SK-N-SH (cell line): ENCODE results near the gene STK40. TPM values are rescaled to one million over a fixed set of nuclear protein-coding genes. Genes with fewer than 3 reads are reported as not detected.
A peak's percentile ranks its signal among the peaks of the same experiment; 100 is the strongest.

Experiments
- CTCF ChIA-PET: fragments of 300-600, 350-600 bp; formaldehyde crosslinking; extraction: SDS; loops from one replicate; lab custom pipeline; 2021; lab: Yijun Ruan, JAX
- POLR2A ChIA-PET: fragments of 350-600 bp; sonication (Branson Sonifier 250); formaldehyde crosslinking; extraction: SDS; loops from one replicate; lab custom pipeline; 2020; ENCODE audit warnings: antibody characterized with exemption, inconsistent platforms; lab: Yijun Ruan, JAX
- DNase-seq: peaks from one replicate; pipeline ENCODE4 v3.0.0; 2012
- H2AFZ ChIP-seq: fragments of 200-600 bp; sonication (generic); 2 replicates; pipeline ENCODE4 v1.8.1; 2016; ENCODE audit warnings: antibody characterized with exemption, mild to moderate bottlenecking, low read depth
- H3F3A ChIP-seq: fragments of 200-600 bp; sonication (generic); replicated peaks from 2 replicates; pipeline ENCODE3; 2016; ENCODE audit warnings: antibody characterized with exemption, mild to moderate bottlenecking; ENCODE audit not compliant: insufficient read depth
- H3K27ac ChIP-seq, 2 experiments: fragments of 200-500 bp in 1 of 2; fragments of 200-600 bp in 1 of 2; sonication (Bioruptor generic) in 1 of 2; sonication (generic), shearing (Covaris generic) in 1 of 2; 2 replicates each; pipeline versions ENCODE4 v1.5.1 to v1.6.1; 2014 to 2016; ENCODE audit warnings: low read depth in 2 of 2, inconsistent platforms in 1 of 2, low read length in 1 of 2, mild to moderate bottlenecking in 1 of 2, mixed read lengths in 1 of 2
- H3K27me3 ChIP-seq: fragments of 200-600 bp; sonication (generic), shearing (Covaris generic); 2 replicates; pipeline ENCODE4 v1.6.1; 2016; ENCODE audit warnings: mixed run types; ENCODE audit not compliant: insufficient read depth
- H3K36me3 ChIP-seq, 2 experiments: fragments of 200-500 bp in 1 of 2; fragments of 200-600 bp in 1 of 2; sonication (Bioruptor generic) in 1 of 2; sonication (generic) in 1 of 2; replicated peaks in 1 of 2; 2 replicates each; pipeline versions ENCODE3 to v1.5.1; 2014 to 2016; ENCODE audit warnings: low read length in 1 of 2, mild to moderate bottlenecking in 1 of 2; ENCODE audit not compliant: insufficient read depth in 2 of 2, control insufficient read depth in 1 of 2
- H3K4me1 ChIP-seq, 2 experiments: fragments of 200-500 bp in 1 of 2; fragments of 200-600 bp in 1 of 2; sonication (Bioruptor generic) in 1 of 2; sonication (generic), shearing (Covaris generic) in 1 of 2; 2 replicates each; pipeline versions ENCODE4 v1.5.1 to v1.6.1; 2014 to 2016; ENCODE audit warnings: low read depth in 1 of 2, low read length in 1 of 2, mixed run types in 1 of 2; ENCODE audit not compliant: insufficient read depth in 2 of 2, control insufficient read depth in 1 of 2
- H3K4me2 ChIP-seq: fragments of 200-600 bp; sonication (generic), shearing (Covaris generic); 2 replicates; pipeline ENCODE4 v1.6.1; 2017; ENCODE audit warnings: mixed run types
- H3K4me3 ChIP-seq, 2 experiments: fragments of 200-500 bp in 1 of 2; fragments of 200-600 bp in 1 of 2; sonication (Bioruptor generic) in 1 of 2; sonication (generic), shearing (Covaris generic) in 1 of 2; 2 replicates each; pipeline versions ENCODE4 v1.5.1 to v1.8.1; 2014 to 2016; ENCODE audit warnings: low read depth in 2 of 2, inconsistent platforms in 1 of 2, low read length in 1 of 2, mild to moderate bottlenecking in 1 of 2, mixed read lengths in 1 of 2, moderate library complexity in 1 of 2
- H3K79me2 ChIP-seq: fragments of 200-600 bp; sonication (generic); 2 replicates; pipeline ENCODE4 v1.8.1; 2017; ENCODE audit warnings: mild to moderate bottlenecking; ENCODE audit not compliant: insufficient read depth
- H3K9ac ChIP-seq: fragments of 200-600 bp; sonication (generic); 2 replicates; pipeline ENCODE4 v1.6.1; 2017; ENCODE audit warnings: mixed run types
- H3K9me2 ChIP-seq: fragments of 200-600 bp; sonication (generic); 2 replicates; pipeline ENCODE4 v1.6.1; 2017; ENCODE audit warnings: mixed run types
- H3K9me3 ChIP-seq: fragments of 200-600 bp; sonication (generic); 2 replicates; pipeline ENCODE4 v1.6.1; 2017; ENCODE audit warnings: mixed run types, mild to moderate bottlenecking, moderate library complexity
- H4K20me1 ChIP-seq: fragments of 200-600 bp; sonication (generic); 2 replicates; pipeline ENCODE4 v1.6.1; 2017; ENCODE audit warnings: mild to moderate bottlenecking, mixed run types; ENCODE audit not compliant: insufficient read depth
- GABPA ChIP-seq: IDR thresholded peaks from 2 replicates; pipeline ENCODE4 v1.4.0; 2012; ENCODE audit warnings: low read depth, mild to moderate bottlenecking
- IRF3 ChIP-seq: fragments of 150-350 bp; IDR thresholded peaks from 2 replicates; pipeline ENCODE4 v1.6.1; 2016; ENCODE audit warnings: mild to moderate bottlenecking, low read depth, low read length
- JUND ChIP-seq: IDR thresholded peaks from 2 replicates; pipeline ENCODE4 v1.4.0; 2012
- MAX ChIP-seq: IDR thresholded peaks from 2 replicates; pipeline ENCODE4 v1.4.0; 2012; ENCODE audit warnings: low read depth
- MEF2A ChIP-seq: IDR thresholded peaks from 2 replicates; pipeline ENCODE4 v1.4.0; 2012; ENCODE audit warnings: low read depth, borderline replicate concordance
- NFIC ChIP-seq: IDR thresholded peaks from 2 replicates; pipeline ENCODE4 v1.4.0; 2012; ENCODE audit warnings: borderline replicate concordance
- RXRA ChIP-seq: IDR thresholded peaks from 2 replicates; pipeline ENCODE4 v1.4.0; 2012; ENCODE audit warnings: low read depth, mild to moderate bottlenecking, borderline replicate concordance
- USF2 ChIP-seq: fragments of 150-350 bp; IDR thresholded peaks from 2 replicates; pipeline ENCODE4 v1.6.1; 2017; ENCODE audit warnings: antibody characterized with exemption, low read length, low read depth, borderline replicate concordance
- ZBTB33 ChIP-seq: IDR thresholded peaks from 2 replicates; pipeline ENCODE4 v1.4.0; 2012; ENCODE audit warnings: low read depth, borderline replicate concordance
- WGBS: methylation state at CpG from one replicate; pipeline ENCODE4 v1.1.6; 2017; ENCODE audit warnings: low lambda C conversion rate; 5-methylcytosine and 5-hydroxymethylcytosine counted together
- polyA plus RNA-seq, 3 experiments: library from polyadenylated mRNA; depleted of rRNA; stranded (reverse); fragments of >200 nt; gene quantifications; 2 replicates each; pipeline ENCODE4 v1.2.3, GENCODE V29; 2012

The STK40 gene
- polyA plus RNA-seq, 1 of the 3 experiments (the other 2 are of a cell fraction): 43.3 TPM

- TF ChIP-seq USF2 (peak; percentile 28; the same call in 1 of the 2 replicates), ZBTB33 (peak; percentile 91; the same call in 1 of the 2 replicates), JUND (no peak), GABPA (peak; percentile 44; the same call in 1 of the 2 replicates), RXRA (no peak)
- TF ChIP-seq, all 33 proteins: peak for 13
These were observed 11.9 kb upstream of the STK40 start, which contains the start of gene LSM10 (continued) for GRCh38 chr1:36397378-36398230.

- TF ChIP-seq NFIC (no peak), GABPA (no peak), MEF2A (no peak), ZBTB33 (no peak), IRF3 (no peak), USF2 (no peak), MAX (no peak)
- TF ChIP-seq, all 33 proteins: peak for 0
- Histone ChIP-seq H3K36me3 (peaks cover 14 to 19% of the 10 kb centered on the region in 2 experiments), H3K4me2 (peak overlapping the region; percentile 94), H3K9ac (peak overlapping the region; percentile 93), H3K9me2 (no peaks in the 10 kb centered on the region), H3K27me3 (no peaks in the 10 kb centered on the region), H3K79me2 (peaks cover 39% of the 10 kb centered on the region), H3K4me3 (peak overlapping the region; percentile 80 to 98), H3K27ac (peak overlapping the region; percentile 83), H3K4me1 (peaks cover 0 to 5% of the 10 kb centered on the region in 2 experiments; a peak in 2 of 4 replicates), H3K9me3 (no peaks in the 10 kb centered on the region), H3F3A (peaks cover 5% of the 10 kb centered on the region), H4K20me1 (no peaks in the 10 kb centered on the region), H2AFZ (peak overlapping the region; percentile 72; the same call in 1 of the 2 replicates)
- WGBS: 9% methylated on average over 4 of the region's 5 CpGs
- CTCF ChIA-PET: interaction anchor here (1.1 to 2.5 kb wide), 6 partner anchors 10 to 244 kb away, joined by 3 to 8 read pairs (median 3); no protein-coding TSS in a partner anchor
- POLR2A ChIA-PET: interaction anchor here (0.8 to 3.2 kb wide), 3 partner anchors 10 to 90 kb away, joined by 3 to 25 read pairs (median 3); partner anchors contain the start of gene STK40
- no peak for DNase-seq
These were observed 11.3 kb upstream of the STK40 start for GRCh38 chr1:36397083-36397377.
